Amniotic epithelial cell (primary cell): ENCODE data around the gene SCG5.
A peak's percentile ranks its signal among the peaks of the same experiment; 100 is the strongest.

Experiments used
- DNase-seq: peaks from one replicate; pipeline ENCODE4 v3.0.0-alpha.2; 2010; ENCODE audit warnings: low read depth

The SCG5 gene

DNA sequence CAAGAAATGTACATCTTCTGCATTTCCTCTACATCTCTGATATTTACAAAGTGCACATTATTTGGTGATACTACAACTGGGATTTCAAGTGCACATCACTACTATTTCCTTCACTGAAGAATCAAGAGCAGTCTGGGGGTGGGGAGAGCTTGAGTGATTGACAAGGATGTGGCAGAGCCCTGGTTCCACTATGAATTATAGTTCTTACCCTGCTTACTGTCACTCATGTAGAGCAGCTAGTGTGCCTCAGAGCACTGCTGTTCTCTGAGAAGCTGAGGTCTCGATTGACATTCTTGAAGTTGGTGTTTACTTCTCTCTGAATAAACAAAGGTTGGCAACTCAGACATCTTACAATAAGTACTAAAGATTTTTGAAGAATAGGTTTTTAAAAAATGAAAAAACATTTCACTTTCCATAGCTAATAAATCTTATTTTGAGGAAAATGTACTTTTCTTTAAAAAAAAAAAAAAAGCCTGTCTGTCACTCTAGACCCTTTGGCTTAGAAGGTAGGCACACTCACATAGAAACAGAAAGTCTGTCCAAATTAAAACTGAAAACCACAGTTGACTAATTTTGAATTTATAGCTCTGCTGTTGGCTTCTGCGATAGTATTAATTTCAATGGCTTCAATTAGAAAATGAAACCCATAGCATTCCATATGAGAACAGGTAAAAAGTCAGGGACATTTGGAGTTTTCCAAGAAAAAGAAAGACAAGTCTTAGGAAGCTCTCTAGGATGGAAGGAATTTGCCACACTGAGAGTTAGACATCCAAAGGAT lies 81.8 kb downstream of the SCG5 start:
- DNase-seq: no peak

DNA sequence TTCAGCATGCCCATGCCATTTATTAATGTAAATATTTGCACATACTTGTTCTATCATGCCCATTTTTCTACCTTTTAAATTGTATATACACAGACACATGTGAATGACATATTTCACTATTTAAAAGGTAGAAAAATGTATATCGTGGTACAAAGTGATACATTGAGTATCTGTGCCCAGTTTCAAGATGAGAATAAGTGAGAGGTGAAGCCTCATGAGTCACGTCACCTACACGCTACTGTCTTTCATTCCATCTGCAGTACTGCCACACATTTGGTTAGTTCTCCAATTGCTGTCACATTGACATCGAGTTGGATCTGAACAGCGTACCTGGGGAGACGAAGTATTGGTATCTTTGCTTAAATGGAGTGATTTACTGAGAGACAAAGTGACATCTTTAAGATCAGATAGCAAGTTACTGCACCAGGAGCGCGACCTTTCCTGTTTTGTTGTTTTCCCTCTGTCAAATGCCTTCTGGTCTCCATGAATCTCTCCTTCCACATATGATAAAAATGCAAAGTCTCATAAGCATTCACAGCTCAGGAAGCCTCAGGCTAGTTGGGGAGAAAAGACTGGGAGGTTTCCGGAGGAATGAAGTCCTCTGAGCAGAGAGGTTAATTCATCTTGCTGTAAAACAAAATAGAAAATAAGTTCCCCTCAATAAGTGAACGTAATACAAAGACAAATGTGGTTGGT lies 88.3 kb downstream of the SCG5 start:
- DNase-seq: no peak

DNA sequence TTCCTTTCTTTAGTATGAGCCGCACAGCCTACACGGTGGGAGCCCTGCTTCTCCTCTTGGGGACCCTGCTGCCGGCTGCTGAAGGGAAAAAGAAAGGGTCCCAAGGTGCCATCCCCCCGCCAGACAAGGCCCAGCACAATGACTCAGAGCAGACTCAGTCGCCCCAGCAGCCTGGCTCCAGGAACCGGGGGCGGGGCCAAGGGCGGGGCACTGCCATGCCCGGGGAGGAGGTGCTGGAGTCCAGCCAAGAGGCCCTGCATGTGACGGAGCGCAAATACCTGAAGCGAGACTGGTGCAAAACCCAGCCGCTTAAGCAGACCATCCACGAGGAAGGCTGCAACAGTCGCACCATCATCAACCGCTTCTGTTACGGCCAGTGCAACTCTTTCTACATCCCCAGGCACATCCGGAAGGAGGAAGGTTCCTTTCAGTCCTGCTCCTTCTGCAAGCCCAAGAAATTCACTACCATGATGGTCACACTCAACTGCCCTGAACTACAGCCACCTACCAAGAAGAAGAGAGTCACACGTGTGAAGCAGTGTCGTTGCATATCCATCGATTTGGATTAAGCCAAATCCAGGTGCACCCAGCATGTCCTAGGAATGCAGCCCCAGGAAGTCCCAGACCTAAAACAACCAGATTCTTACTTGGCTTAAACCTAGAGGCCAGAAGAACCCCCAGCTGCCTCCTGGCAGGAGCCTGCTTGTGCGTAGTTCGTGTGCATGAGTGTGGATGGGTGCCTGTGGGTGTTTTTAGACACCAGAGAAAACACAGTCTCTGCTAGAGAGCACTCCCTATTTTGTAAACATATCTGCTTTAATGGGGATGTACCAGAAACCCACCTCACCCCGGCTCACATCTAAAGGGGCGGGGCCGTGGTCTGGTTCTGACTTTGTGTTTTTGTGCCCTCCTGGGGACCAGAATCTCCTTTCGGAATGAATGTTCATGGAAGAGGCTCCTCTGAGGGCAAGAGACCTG lies 89.5 kb downstream of the SCG5 start:
- peak; percentile 14 for DNase-seq

DNA sequence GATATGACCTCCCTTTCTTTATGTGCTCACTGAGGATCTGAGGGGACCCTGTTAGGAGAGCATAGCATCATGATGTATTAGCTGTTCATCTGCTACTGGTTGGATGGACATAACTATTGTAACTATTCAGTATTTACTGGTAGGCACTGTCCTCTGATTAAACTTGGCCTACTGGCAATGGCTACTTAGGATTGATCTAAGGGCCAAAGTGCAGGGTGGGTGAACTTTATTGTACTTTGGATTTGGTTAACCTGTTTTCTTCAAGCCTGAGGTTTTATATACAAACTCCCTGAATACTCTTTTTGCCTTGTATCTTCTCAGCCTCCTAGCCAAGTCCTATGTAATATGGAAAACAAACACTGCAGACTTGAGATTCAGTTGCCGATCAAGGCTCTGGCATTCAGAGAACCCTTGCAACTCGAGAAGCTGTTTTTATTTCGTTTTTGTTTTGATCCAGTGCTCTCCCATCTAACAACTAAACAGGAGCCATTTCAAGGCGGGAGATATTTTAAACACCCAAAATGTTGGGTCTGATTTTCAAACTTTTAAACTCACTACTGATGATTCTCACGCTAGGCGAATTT lies 91.2 kb downstream of the SCG5 start:
- DNase-seq: no peak

DNA sequence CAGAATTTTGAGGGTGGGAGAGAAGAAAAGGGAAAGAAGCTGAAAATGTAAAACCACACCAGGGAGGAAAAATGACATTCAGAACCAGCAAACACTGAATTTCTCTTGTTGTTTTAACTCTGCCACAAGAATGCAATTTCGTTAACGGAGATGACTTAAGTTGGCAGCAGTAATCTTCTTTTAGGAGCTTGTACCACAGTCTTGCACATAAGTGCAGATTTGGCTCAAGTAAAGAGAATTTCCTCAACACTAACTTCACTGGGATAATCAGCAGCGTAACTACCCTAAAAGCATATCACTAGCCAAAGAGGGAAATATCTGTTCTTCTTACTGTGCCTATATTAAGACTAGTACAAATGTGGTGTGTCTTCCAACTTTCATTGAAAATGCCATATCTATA lies 91.8 kb downstream of the SCG5 start:
- no peak for DNase-seq

DNA sequence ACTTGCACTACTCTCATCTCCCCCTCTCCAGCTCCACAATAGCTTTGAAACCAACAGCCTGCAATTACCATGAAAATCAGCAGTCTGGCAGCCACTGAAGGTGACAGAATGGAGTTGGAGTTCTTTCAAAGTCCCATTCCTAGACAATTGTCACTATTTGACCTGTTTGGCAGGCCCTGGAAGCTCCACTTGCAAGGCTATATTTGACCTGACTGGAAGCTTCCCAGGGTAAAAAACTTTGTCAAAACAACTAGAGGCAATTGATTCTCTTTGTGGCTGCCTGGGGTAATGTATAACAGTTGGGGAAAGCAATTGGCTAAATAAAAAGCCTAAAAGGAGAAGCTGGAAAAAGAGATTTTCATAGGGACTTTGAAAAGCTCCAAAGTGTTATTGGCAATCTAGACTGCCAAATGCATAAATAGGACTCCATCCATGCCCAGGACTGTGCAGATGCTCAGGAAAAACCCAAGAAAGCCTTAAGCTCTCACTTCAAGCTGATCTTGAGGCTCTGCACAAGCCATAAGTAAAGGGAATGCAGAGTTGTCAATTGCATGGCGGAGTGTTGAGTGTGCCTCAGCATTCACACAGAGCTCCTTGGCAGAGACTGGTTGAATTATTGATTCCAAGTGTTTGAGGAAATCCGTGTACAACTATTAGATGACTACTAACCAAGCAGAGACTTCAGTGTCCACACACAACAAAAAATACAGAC lies 94.6 kb downstream of the SCG5 start:
- DNase-seq: no peak

DNA sequence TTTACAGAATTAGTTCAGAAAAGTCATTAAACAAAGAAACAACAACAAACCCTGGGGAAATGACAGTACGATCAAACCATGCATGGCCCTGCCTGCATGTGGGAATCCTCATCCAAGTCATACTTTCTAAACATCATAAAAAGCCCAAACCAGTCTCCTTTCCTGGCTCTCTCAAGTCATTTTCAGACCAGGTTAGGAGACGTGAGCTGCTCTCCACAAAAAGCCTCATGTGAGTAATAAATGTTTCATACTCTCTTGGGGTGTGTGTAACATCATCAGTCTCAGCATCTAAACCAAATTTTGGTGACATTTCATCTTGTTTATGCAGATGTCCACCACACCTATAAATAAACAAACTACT lies 95.2 kb downstream of the SCG5 start:
- DNase-seq: no peak

DNA sequence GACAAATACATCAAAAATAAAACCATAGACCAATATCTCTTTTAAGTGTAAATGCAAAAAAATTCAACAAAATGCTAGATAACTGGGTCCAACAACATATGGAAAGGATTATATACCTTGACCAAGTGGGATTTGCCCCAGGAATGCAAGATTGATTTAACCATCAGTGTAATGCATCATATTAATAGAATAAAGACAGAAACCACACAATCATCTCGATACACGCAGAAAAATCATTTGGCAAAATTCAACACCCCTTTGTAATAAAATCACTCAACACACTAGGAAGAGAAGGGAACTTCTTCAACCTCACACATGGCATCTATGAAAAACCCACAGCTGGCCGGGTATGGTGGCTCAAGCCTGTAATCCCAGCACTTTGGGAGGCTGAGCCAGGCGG lies 95.8 kb downstream of the SCG5 start:
- no peak for DNase-seq

DNA sequence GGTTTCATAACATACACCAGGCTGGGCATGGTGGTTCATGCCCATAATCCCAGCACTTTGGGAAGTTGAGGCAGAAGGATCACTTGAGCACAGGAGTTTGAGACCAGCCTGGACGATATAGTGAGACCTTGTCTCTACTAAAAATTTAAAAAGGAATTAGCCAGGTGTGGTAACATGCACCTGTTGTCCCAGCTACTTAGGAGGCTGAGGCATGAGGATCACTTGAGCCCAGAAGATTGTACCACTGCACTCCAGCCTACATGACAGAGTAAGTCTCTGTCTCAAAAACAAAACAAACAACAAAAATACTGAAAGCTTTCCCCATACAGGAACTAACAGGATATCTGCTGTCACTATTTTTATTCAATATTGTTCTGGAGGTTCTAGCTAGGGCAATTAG lies 97.2 kb downstream of the SCG5 start:
- no peak for DNase-seq

DNA sequence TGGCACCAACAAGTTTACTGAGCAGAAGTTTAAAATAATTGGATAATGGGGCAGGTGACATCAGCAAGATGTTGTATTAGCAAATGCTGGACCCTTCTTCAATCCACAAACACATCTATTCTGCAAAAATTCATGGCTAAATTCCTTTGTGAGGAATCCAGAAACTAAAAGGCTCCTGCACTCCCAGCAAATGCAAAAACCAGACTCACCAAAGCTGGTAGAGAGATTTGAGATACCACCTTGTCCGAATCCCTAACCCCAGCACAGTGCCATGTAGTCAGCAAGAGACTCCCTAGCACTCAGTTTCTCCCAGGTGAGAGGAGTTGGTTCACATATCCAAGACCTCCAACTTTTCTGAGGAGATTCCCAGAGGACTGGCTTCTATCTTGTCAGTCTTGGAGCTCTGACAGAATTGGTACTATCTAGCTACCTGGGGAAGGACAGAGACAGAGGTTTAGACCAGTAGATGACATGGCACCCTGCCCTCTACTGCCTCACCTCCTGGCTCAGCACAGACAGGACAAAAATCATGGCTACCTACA lies 98.1 kb downstream of the SCG5 start:
- DNase-seq: no peak

DNA sequence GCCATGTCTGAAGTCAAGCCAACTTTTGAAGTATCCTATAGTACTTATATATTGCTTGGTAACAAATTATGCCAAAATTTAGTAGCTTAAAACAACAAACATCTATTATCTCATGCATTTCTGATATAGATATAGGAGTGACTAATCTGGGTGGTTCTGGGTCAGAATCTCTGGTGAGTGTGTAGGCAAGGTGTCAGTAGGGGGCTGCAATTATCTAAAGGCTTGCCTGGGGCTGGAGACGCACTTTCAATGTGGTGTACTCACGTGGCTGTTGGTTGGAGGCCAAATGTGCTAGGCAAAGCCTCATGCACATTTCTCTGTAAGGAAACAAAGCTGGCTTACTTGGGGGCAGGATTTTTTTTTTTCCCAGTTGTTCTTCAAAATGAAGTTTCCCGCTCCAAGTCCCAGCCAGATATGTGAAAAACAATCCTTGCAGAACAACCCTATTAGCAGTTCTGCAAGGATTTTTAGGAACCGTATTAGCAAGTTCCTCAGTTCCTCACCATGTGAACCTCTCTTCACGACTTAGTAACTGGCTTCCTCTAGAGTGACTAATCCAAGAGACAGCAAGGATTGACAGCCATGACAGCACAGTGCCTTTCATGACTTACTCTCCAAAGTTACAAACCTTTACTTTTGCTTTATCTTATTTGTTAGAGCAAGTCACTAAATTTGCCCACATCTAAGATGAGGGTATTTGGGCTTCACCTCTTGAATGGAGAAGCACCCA lies 102.1 kb downstream of the SCG5 start:
- no peak for DNase-seq

DNA sequence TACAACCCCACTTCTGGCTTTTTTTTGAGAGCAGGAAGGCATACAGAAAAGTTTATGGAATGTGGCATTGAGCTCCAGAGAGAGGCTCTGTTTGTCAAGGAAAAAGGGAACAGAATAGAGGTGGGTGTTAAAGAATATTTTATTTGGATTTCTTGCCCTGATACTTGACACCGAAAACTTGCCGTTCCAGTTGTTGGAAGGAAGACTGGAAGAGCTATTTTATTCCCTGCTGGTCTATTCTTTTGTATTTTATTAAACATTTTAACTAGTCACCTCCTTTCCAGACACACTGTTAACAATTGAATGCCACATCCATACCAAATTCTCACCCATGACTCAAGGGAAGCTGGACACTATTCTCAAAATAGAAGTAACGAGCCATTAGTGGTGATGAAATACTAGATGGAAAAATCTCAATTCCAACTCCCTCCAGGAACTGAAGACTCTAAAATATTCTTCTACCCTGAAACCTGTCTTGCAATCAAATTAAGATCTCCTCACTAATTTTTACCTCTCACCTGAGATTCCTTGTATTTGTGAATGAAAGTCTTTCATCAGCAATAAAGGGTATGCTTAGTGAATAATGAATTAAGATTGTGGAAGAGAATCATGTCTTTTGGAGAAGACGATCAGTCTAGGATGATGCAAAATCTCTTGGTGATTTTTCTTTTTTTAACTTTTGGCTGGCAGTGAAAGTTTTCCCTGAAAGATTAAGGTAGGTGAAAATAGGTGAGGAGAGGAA lies 104.8 kb downstream of the SCG5 start:
- no peak for DNase-seq
